Erythroblast (primary cell): ENCODE data around the gene NME8.

Source experiments
- GATA1 ChIP-seq: IDR thresholded peaks from 2 replicates; pipeline ENCODE4 v1.6.1; 2011; ENCODE audit warnings: low read depth, mild to moderate bottlenecking, control low read depth, low read length, moderate library complexity
- POLR2A ChIP-seq: IDR thresholded peaks from 2 replicates; pipeline ENCODE4 v1.6.1; 2011; ENCODE audit warnings: mild to moderate bottlenecking, low read length

DNA sequence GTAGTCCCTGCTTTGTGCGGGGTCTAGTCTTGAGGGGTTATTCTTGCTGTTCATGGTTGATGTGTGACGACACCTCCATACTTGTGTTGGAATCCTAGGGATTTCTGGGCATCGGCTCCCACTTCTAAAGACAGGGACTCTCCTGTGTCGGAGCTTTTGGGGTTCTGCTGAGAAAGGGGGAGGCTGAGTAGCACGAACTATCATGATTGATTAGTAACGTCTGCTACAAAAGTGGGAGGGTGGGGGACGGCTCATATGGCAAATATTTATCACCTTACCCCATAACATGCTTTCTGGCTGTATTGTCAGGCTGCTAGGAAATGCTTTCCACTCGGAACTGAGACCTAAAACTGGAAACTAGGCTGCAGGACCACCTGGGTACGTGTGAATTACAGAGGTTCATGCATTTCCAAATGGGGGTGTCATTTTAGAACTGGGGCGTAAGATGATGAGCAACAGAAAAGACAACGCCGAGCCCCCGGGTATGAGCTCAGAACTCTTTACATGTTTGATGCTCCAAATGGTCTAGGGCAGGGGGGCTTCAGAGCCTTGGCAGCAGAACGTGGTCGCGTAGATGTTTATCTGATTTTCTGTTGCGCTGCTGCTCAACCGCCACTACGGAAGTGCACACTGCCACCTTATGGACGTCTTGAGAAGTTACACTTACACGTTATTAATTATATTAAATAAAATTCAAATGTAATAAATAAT is 15.1 kb upstream of the NME8 start:
- TF ChIP-seq POLR2A (no peak), GATA1 (no peak)
